Peyer's patch (tissue), 4 donors: ENCODE data around the gene CIPC. TPM values are rescaled to one million over a fixed set of nuclear protein-coding genes. Genes with fewer than 3 reads are reported as not detected.

Experiments used
- DNase-seq, 3 donors: peaks; one replicate each; pipeline ENCODE4 v3.0.0-alpha.2; 2017 to 2019
- H3K27ac ChIP-seq, 4 donors: fragments of 200-600 bp; sonication (generic); one replicate each; pipeline ENCODE4 v1.5.1; 2016 to 2019
- H3K27me3 ChIP-seq, 2 donors: fragments of 200-600 bp; sonication (generic); one replicate each; pipeline ENCODE4 v1.5.1; 2019
- H3K36me3 ChIP-seq, 3 donors: fragments of 200-600 bp; sonication (generic); one replicate each; pipeline ENCODE4 v1.5.1; 2016 to 2019
- H3K4me1 ChIP-seq, 4 donors: fragments of 200-600 bp; sonication (generic); one replicate each; pipeline ENCODE4 v1.5.1; 2016 to 2019
- H3K4me3 ChIP-seq, 4 donors: fragments of 200-600 bp; sonication (generic); 1 replicate in 3 of 4; 2 replicates in 1 of 4; pipeline ENCODE4 v1.5.1; 2016 to 2019; ENCODE audit warnings: mild to moderate bottlenecking in 1 of 4
- H3K9me3 ChIP-seq, 4 donors: fragments of 200-600 bp; sonication (generic); one replicate each; pipeline ENCODE4 v1.5.1; 2016 to 2019; ENCODE audit warnings: mild to moderate bottlenecking in 1 of 4
- POLR2A ChIP-seq, 2 donors: fragments of 450-650 bp; IDR thresholded peaks; one replicate each; pipeline ENCODE4 v1.5.1; 2017; ENCODE audit warnings: antibody characterized with exemption in 2 of 2, mild to moderate bottlenecking in 2 of 2, moderate library complexity in 2 of 2
- total RNA-seq, 4 donors: library from RNA; depleted of rRNA; stranded (reverse); fragments of >200 nt; gene quantifications; one replicate each; pipeline ENCODE4 v1.1.0, GENCODE V29; 2016
- TF ChIP-seq, protein P1 (sequence below), 6 experiments: fragments of 450-650 bp in 4 of 6; fragments of 200-600 bp in 2 of 6; sonication (generic) in 1 of 6; IDR thresholded peaks; one replicate each; pipeline ENCODE4 v1.5.1; 2017 to 2019; ENCODE audit warnings: antibody characterized with exemption in 6 of 6, mild to moderate bottlenecking in 3 of 6, moderate library complexity in 1 of 6

The CIPC gene
- total RNA-seq, 4 donors from 2014 or later: 22.3 to 66.7 (median 52.1) TPM

DNA sequence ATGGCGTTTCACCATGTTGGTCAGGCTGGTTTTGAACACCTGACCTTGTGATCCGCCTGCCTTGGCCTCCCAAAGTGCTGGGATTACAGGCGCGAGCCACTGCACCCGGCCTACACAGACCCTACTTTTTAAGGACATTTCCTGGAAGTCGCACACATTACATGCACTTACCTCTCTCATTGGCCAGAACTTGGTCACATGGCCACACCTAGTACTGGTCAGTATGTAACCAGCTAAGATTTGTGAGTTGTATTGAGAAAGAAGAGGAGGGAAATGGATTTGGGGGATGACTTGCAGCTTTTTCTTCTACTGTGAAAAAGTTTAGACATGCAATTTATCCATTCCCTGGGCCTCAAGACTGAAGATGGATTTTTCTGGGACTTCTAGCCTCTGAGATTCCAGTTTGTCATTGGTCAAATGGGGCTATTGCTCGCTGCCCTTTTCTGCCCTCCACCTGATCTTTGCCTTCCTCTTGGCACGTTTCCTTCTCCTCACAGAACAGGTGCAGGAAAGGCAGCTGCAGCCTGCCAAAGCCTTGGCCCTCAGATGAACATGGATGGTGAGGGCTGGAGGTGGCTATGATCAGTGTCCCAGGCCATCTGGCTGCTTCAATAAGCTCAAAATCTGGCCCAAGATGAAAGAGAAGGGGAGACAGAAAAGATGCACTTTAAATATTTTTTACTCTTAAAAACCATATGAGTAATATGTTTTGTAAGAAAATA, 50.6 kb downstream of the CIPC start:
- peak in 1 of 3 donors; percentile 17 for DNase-seq
- Histone ChIP-seq H3K9me3 (no peaks in the 10 kb centered on the region), H3K27me3 (no peaks in the 10 kb centered on the region), H3K27ac (no peak overlapping the region), H3K4me3 (no peak overlapping the region), H3K36me3 (no peaks in the 10 kb centered on the region), H3K4me1 (no peaks in the 10 kb centered on the region)
- TF ChIP-seq, protein P1, sequence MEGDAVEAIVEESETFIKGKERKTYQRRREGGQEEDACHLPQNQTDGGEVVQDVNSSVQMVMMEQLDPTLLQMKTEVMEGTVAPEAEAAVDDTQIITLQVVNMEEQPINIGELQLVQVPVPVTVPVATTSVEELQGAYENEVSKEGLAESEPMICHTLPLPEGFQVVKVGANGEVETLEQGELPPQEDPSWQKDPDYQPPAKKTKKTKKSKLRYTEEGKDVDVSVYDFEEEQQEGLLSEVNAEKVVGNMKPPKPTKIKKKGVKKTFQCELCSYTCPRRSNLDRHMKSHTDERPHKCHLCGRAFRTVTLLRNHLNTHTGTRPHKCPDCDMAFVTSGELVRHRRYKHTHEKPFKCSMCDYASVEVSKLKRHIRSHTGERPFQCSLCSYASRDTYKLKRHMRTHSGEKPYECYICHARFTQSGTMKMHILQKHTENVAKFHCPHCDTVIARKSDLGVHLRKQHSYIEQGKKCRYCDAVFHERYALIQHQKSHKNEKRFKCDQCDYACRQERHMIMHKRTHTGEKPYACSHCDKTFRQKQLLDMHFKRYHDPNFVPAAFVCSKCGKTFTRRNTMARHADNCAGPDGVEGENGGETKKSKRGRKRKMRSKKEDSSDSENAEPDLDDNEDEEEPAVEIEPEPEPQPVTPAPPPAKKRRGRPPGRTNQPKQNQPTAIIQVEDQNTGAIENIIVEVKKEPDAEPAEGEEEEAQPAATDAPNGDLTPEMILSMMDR (IDR thresholded peaks at IDR 0.05): no peak
- TF ChIP-seq POLR2A (IDR thresholded peaks at IDR 0.05): no peak

DNA sequence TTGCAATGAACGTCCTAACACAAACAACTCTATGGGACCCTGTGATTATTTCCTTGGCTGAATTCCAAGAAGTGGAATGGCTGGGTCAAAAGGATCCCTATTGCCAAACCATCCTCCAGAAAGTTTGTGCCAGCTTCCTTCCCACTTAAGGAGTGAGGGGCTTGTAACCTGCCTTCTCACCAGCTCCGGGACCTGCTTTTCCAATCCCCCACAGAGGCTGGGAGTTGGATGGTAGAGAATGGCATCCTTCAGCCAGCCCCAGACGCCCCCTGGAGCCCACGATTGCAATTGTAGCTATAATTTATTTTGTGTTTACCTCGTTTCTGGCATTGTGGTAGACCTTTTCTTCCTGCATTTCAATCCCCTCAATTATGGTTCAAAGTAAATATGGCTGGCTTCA, 53.2 kb downstream of the CIPC start:
- Histone ChIP-seq H3K4me1 (no peaks in the 10 kb centered on the region), H3K27ac (no peak overlapping the region), H3K27me3 (no peaks in the 10 kb centered on the region), H3K4me3 (no peak overlapping the region), H3K36me3 (no peaks in the 10 kb centered on the region), H3K9me3 (no peaks in the 10 kb centered on the region)
- peak in 1 of 3 donors; percentile 37 for DNase-seq
- TF ChIP-seq, protein P1 (IDR thresholded peaks at IDR 0.05): peak in 2 of 6 experiments; percentile 11 to 29
- no peak for TF ChIP-seq POLR2A (IDR thresholded peaks at IDR 0.05)

- Histone ChIP-seq H3K27ac (no peak overlapping the region), H3K4me3 (no peak overlapping the region), H3K36me3 (no peaks in the 10 kb centered on the region), H3K9me3 (no peaks in the 10 kb centered on the region), H3K4me1 (no peaks in the 10 kb centered on the region), H3K27me3 (no peaks in the 10 kb centered on the region)
- DNase-seq: peak in 1 of 3 donors; percentile 10
- TF ChIP-seq POLR2A (IDR thresholded peaks at IDR 0.05): no peak
- TF ChIP-seq, protein P1 (IDR thresholded peaks at IDR 0.05): peak in 4 of 6 experiments; percentile 19 to 50 (median 40)
These were observed 54.0 kb downstream of the CIPC start for GRCh38 chr14:77151918-77152588.

DNA sequence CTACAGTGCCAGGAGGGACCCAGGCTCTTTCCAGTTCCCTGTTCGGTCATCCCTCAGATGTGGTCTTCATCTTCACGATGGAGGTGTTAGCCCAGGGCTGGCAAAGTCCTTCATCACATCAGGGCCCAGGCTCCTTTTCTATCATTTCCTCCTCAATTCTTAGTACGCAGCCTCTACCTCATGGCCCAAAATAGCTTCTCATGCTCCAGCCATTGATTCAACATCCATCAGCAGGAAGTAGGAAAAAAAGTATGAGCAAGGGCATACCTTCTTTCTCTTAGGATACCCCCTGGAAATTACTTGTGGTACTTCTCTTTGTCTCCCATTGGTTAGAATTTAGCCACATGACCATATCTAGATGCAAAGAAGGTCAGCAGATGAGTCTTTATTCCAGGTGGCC, 55.7 kb downstream of the CIPC start:
- TF ChIP-seq POLR2A (IDR thresholded peaks at IDR 0.05): no peak
- TF ChIP-seq, protein P1 (IDR thresholded peaks at IDR 0.05): no peak
- H3K36me3 ChIP-seq: no peaks in the 10 kb centered on the region
- H3K4me3 ChIP-seq: no peak overlapping the region
- H3K27me3 ChIP-seq: no peaks in the 10 kb centered on the region
- no peaks in the 10 kb centered on the region for H3K9me3 ChIP-seq
- no peak for DNase-seq
- no peaks in the 10 kb centered on the region for H3K4me1 ChIP-seq
- H3K27ac ChIP-seq: no peak overlapping the region

GRCh38 chr14:77154421-77154820, 56.4 kb downstream of the CIPC start:
- Histone ChIP-seq H3K9me3 (no peaks in the 10 kb centered on the region), H3K27ac (no peak overlapping the region), H3K36me3 (no peaks in the 10 kb centered on the region), H3K4me1 (no peaks in the 10 kb centered on the region), H3K4me3 (no peak overlapping the region), H3K27me3 (no peaks in the 10 kb centered on the region)
- TF ChIP-seq, protein P1 (IDR thresholded peaks at IDR 0.05): no peak
- TF ChIP-seq POLR2A (IDR thresholded peaks at IDR 0.05): no peak
- DNase-seq: peak in 1 of 3 donors; percentile 19
